Hematopoietic multipotent progenitor cell treated with erythropoietin and hydrocortisone succinate and interleukin-3 and kit ligand, for 8 days (in vitro differentiated cells): ENCODE results near the gene GPRIN1.
A peak's percentile ranks its signal among the peaks of the same experiment; 100 is the strongest.
"Not testable (repeated sequence)": the region's sequence is repeated elsewhere in the genome, so short reads cannot be mapped to it uniquely, and the experiment has no call there.

Source experiments
- DNase-seq: peaks from one replicate; pipeline ENCODE4 v3.0.0-alpha.2; 2015

The GPRIN1 gene

GRCh38 chr5:176565760-176566288 is 44.1 kb downstream of the GPRIN1 start:
- no peak for DNase-seq

- DNase-seq: no peak
Measured at GRCh38 chr5:176564002-176564401, 46.0 kb downstream of the GPRIN1 start.

- DNase-seq: no peak
Measured at GRCh38 chr5:176562189-176562588, 47.8 kb downstream of the GPRIN1 start.

- DNase-seq: no peak
Measured at GRCh38 chr5:176561259-176561658, 48.7 kb downstream of the GPRIN1 start.

- no peak for DNase-seq
Measured at GRCh38 chr5:176560364-176560763, 49.6 kb downstream of the GPRIN1 start.

GRCh38 chr5:176559683-176560082 is 50.3 kb downstream of the GPRIN1 start:
- peak; percentile 91 for DNase-seq

- no peak for DNase-seq
Measured at GRCh38 chr5:176557846-176558245, 52.1 kb downstream of the GPRIN1 start.

- no peak for DNase-seq
Measured at GRCh38 chr5:176553260-176554085, 56.5 kb downstream of the GPRIN1 start.

- no peak for DNase-seq
Measured at GRCh38 chr5:176552332-176552869, 57.6 kb downstream of the GPRIN1 start.

GRCh38 chr5:176550937-176551336 is 59.0 kb downstream of the GPRIN1 start:
- DNase-seq: not testable (repeated sequence)

- DNase-seq: no peak
Measured at GRCh38 chr5:176550275-176550831, 59.6 kb downstream of the GPRIN1 start.

- DNase-seq: no peak
Measured at GRCh38 chr5:176549871-176550270, 60.1 kb downstream of the GPRIN1 start.

- no peak for DNase-seq
Measured at GRCh38 chr5:176548967-176549444, 61.0 kb downstream of the GPRIN1 start, which contains the start of gene CDHR2. Gene CDHR2 (plus strand): TSS chr5:176549342. CDS start chr5:176565353, 16,011 bp downstream.

- DNase-seq: no peak
Measured at GRCh38 chr5:176547802-176548201, 62.2 kb downstream of the GPRIN1 start.
